Cardiac muscle cell (in vitro differentiated cells and primary cell): ENCODE data around the gene SPANXN4. TPM values are rescaled to one million over a fixed set of nuclear protein-coding genes. Genes with fewer than 3 reads are reported as not detected.
A peak's percentile ranks its signal among the peaks of the same experiment; 100 is the strongest.

Experiments used
- DNase-seq, 2 donors: peaks; one replicate each; pipeline versions ENCODE4 v3.0.0 to v3.0.0-alpha.2; 2010 to 2017; ENCODE audit warnings: low read depth in 1 of 2, low spot score in 1 of 2
- H3K27ac ChIP-seq: fragments of 200-600 bp; sonication (generic); 2 replicates; pipeline ENCODE4 v1.5.1; 2016
- H3K27me3 ChIP-seq: fragments of 200-600 bp; sonication (generic); 2 replicates; pipeline ENCODE4 v1.6.0; 2016; ENCODE audit warnings: control low read depth
- H3K36me3 ChIP-seq: fragments of 200-600 bp; sonication (generic); 2 replicates; pipeline ENCODE4 v1.5.1; 2016; ENCODE audit warnings: control low read depth
- H3K4me1 ChIP-seq: fragments of 200-600 bp; sonication (generic); 2 replicates; pipeline ENCODE4 v1.8.1; 2017; ENCODE audit warnings: low read depth, mild to moderate bottlenecking, mixed run types
- H3K4me3 ChIP-seq: fragments of 200-600 bp; sonication (generic); 2 replicates; pipeline ENCODE4 v1.5.1; 2016; ENCODE audit warnings: mild to moderate bottlenecking
- H3K9me3 ChIP-seq: fragments of 200-600 bp; sonication (generic); 2 replicates; pipeline ENCODE4 v1.5.1; 2017; ENCODE audit warnings: low read depth, mild to moderate bottlenecking, control low read depth
- CTCF ChIP-seq: IDR thresholded peaks from 2 replicates; pipeline ENCODE4 v1.5.1; 2012; ENCODE audit warnings: low read depth, mild to moderate bottlenecking, low read length
- polyA plus RNA-seq: library from polyadenylated mRNA; unstranded; fragments of >200 nt; fragmentation: Nextera tagmentation; extraction: Ambion mirVana; gene quantifications from 2 replicates; pipeline ENCODE4 v1.2.1, GENCODE V29; 2016
- total RNA-seq: library from RNA; depleted of rRNA; stranded (reverse); fragments of >200 nt; gene quantifications from 2 replicates; pipeline ENCODE4 v1.2.3, GENCODE V29; 2016

The SPANXN4 gene
- total and polyA plus RNA-seq, 2 experiments from 2014 or later = not detected

- H3K27ac ChIP-seq = no peak overlapping the region
- H3K9me3 ChIP-seq = no peaks in the 10 kb centered on the region
- H3K4me3 ChIP-seq = no peak overlapping the region
- H3K36me3 ChIP-seq = no peaks in the 10 kb centered on the region
- no peaks in the 10 kb centered on the region for H3K27me3 ChIP-seq
- H3K4me1 ChIP-seq = no peaks in the 10 kb centered on the region
- no peak for TF ChIP-seq CTCF
- peak in 1 of 2 donors; percentile 13 for DNase-seq
These were observed 27.1 kb upstream of the SPANXN4 start for GRCh38 chrX:142998447-142999198.

- Histone ChIP-seq H3K4me3 (no peak overlapping the region), H3K36me3 (no peaks in the 10 kb centered on the region), H3K27ac (no peak overlapping the region), H3K9me3 (no peaks in the 10 kb centered on the region), H3K4me1 (no peaks in the 10 kb centered on the region), H3K27me3 (no peaks in the 10 kb centered on the region)
- DNase-seq = no peak
- no peak for TF ChIP-seq CTCF
These were observed 26.5 kb upstream of the SPANXN4 start for GRCh38 chrX:142999199-142999701.

GRCh38 chrX:143002206-143002605 lies 23.5 kb upstream of the SPANXN4 start:
- DNase-seq = no peak
- H3K4me1 ChIP-seq = no peaks in the 10 kb centered on the region
- no peak overlapping the region for H3K27ac ChIP-seq
- no peak overlapping the region for H3K4me3 ChIP-seq
- H3K27me3 ChIP-seq = no peaks in the 10 kb centered on the region
- no peaks in the 10 kb centered on the region for H3K36me3 ChIP-seq
- H3K9me3 ChIP-seq = no peaks in the 10 kb centered on the region
- no peak for TF ChIP-seq CTCF

- no peaks in the 10 kb centered on the region for H3K9me3 ChIP-seq
- H3K4me3 ChIP-seq = no peak overlapping the region
- no peaks in the 10 kb centered on the region for H3K27me3 ChIP-seq
- no peaks in the 10 kb centered on the region for H3K4me1 ChIP-seq
- H3K27ac ChIP-seq = no peak overlapping the region
- no peak for TF ChIP-seq CTCF
- no peak for DNase-seq
- no peaks in the 10 kb centered on the region for H3K36me3 ChIP-seq
These were observed 8.5 kb upstream of the SPANXN4 start for GRCh38 chrX:143017272-143017671.

- Histone ChIP-seq H3K36me3 (no peaks in the 10 kb centered on the region), H3K27ac (no peak overlapping the region), H3K4me3 (no peak overlapping the region), H3K4me1 (no peaks in the 10 kb centered on the region), H3K27me3 (no peaks in the 10 kb centered on the region), H3K9me3 (no peaks in the 10 kb centered on the region)
- TF ChIP-seq CTCF = no peak
- DNase-seq = no peak
These were observed 1.5 kb downstream of the SPANXN4 start for GRCh38 chrX:143027275-143027674.
